ENCODE measurements around the gene OGN. TPM values are rescaled to one million over a fixed set of nuclear protein-coding genes. Genes with fewer than 3 reads are reported as not detected.
"Not testable (repeated sequence)": the region's sequence is repeated elsewhere in the genome, so short reads cannot be mapped to it uniquely, and the experiment has no call there.

OGN gene
- total RNA-seq = not detected

DNA sequence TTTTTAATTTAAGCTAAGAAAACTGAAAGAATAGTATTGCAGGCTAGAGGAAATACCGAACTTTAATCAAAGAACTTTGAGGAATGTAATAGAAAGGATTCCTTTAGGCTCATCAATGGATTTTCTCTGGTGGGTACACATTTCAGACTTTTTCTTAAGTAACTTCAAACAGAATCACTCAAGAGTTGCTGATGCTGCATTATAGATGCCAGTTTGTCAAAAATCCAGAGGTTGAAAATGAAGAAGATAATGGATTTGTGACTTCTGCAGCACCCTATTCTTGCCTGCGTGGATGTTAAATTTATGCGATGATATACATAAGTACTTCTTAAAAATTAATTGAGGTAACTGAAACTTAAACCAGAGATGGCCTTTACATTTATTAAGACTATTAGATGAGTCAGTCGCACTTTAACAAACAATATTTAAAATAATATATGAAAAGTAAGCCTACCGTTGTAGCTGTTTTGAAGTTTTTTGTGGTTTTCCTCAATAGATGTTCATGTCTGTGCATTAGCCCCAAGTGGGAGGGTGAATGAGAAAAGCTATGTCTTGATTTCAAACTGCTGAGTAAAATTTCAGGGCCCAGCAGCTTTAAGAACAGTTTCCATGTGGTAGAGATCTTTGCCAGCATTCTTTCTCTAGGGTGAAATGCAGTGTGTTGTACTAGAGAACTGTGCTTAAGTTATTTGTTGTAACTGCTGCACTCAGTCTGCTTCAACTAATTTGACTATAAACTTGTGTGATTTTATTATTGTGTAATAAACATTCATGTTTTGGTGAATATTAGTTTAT, at the start of gene OGN:
OGN (minus strand) TSS at position 537 of the 795 bp plus-strand sequence. CDS start 1,171 bp downstream, outside the sequence.
- ATAC-seq (no peak), DNase-seq (ENCODE audit: low spot score) (no peak)

- DNase-seq (ENCODE audit: low spot score) (no peak), ATAC-seq (no peak)
These were observed 42.2 kb upstream of the OGN start for GRCh38 chr9:92446536-92446935.

- DNase-seq (ENCODE audit: low spot score) (no peak), ATAC-seq (no peak)
These were observed 40.5 kb upstream of the OGN start for GRCh38 chr9:92444841-92445240.

DNA sequence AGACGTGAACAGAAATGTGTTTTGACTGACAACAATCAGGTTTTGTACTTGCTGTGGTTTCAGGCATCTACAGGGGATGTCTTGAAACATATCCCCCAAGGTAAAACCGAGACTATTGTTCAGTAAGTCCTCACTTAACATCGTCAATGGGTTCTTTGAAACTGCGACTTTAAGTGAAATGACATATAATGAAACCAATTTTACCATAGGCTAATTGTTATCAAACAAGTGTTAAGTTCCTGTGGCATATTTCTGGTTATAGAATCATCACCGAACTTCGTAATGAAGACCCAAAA, 36.3 kb upstream of the OGN start:
- no peak for ATAC-seq
- DNase-seq (ENCODE audit: low spot score) = no peak

DNA sequence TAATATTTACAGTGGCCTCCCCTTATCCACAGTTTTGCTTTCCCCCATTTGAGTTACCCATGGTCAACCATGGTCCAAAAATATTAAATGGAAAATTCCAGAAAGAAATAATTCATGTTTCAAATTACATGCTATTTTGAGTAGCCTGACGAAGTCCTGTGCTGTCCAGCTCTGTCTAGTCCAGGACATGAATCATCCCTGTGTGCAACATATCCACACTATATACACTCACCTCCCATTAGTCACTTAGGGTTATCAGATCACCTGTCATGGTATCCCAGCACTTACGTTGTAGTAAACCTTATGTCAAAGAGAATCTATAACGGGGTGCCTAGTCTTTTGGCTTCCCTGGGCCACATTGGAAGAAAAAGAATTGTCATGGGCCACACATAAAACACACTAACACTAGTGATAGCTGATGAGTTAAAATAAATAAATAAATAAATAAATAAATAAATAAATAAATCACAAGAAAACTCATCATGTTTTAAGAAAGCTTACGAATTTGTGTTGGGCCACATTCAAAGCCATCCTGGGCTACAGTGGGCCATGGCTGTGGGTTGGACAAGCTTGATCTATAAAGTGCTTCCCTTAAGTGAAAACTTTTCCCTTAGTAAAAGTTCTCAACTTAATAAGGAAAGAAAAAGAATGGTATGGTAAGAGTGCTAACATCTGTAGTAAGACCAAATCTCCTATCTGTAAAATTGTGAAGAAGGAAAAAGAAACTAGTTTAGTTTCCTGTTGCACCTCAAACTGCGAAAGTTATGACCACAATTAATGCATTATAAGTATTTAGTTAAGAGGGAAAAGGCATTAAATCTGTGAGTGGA, 35.8 kb upstream of the OGN start:
- ATAC-seq (no peak), DNase-seq (ENCODE audit: low spot score) (no peak)

DNA sequence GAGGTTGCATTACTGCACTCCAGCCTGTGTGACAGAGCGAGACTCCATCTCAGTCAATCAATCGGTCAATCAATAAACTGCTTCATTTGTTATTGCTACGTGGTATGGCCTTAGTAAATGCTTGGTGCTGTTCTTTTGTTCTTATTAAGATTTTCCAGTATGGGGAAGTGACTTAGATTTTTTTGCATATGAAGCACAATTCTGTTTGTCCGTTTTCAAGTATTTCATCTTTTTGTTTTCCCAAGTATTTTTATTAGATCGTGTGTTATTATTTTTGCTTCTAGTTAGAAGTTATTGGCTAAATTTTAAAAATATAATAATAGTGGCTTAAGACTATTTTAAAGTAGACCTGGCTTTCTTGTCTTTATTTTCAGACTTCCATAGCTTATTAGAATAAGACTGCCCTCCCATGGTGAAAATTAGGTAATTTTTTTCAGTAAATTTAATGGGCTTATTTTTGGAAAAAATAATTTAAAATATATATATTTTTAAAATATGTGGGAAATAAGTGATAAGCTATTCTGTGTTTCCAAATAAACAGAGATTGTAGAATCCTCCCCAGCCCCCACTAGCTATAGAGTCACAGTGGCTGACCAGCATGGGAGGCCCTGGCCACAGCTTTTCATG, 34.6 kb upstream of the OGN start:
- ATAC-seq (no peak), DNase-seq (ENCODE audit: low spot score) (no peak)

- ATAC-seq (no peak), DNase-seq (ENCODE audit: low spot score) (no peak)
These were observed 30.9 kb upstream of the OGN start for GRCh38 chr9:92435263-92435662.

DNA sequence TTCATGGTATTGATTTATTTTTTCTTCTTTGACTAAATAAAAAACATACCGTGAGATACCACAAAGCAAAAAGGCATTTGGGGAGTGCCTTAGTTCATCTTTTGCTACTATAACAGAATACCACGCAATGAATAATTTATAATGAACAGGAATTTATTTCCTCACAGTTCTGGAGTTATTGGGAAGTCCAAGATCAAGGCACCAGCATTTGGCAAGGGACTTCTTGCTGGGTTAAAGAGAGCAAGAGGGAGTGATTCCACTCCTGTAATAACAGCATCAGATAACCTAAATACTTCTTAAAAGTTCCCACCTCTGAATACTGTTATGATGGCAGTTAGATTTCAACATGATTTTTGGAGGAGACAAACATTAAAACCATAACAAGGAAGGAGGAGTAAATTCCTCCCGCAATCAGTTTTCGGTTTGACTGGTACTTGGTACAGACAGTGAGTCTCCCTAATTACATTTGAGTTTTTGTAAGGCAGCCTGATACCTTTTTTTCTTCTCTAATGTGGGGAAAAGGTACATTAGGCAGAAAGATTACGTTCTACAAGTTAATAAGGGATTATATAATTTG, 28.7 kb upstream of the OGN start:
- DNase-seq (ENCODE audit: low spot score) = no peak
- ATAC-seq = no peak

- peak; percentile 40 for ATAC-seq
- DNase-seq (ENCODE audit: low spot score) = no peak
These were observed 28.0 kb upstream of the OGN start for GRCh38 chr9:92432350-92432749.

- no peak for DNase-seq (ENCODE audit: low spot score)
- no peak for ATAC-seq
These were observed 25.5 kb upstream of the OGN start for GRCh38 chr9:92429836-92430235.

DNA sequence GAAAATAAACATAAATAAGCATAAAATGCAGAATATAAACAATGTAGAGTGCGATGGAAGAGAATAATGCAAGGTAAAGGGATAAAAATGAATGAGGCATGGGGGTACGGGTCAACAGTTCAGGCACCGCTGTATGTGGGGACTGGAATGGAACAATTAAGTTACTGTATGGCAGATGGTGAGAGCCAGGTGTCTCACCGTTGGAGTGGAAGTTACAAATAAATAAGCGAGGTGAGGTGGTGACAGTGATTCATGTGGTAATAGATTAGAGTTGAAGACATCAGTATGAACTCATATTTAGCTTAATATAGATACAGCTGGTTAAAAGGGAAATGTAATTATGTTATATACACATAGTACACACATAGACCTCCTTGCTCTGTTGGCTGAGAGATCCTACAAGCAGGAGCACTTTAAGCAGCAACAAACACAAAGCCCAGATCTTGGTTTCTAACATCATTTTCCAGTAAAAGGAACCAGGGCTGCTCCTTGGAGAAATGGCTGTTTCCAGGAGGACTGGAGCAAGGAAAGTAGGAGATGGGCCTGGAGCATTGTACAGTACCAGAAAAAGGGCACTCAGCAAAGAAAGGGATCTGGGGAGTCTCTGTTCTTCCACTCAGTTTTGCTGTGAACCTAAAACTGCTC, 22.2 kb upstream of the OGN start:
- ATAC-seq = no peak
- no peak for DNase-seq (ENCODE audit: low spot score)

GRCh38 chr9:92425474-92425873, 21.1 kb upstream of the OGN start:
- DNase-seq (ENCODE audit: low spot score) (no peak), ATAC-seq (no peak)

GRCh38 chr9:92424340-92424739, 20.0 kb upstream of the OGN start, which contains the start of gene OMD:
OMD (minus strand) TSS chr9:92424471; CDS start chr9:92417558, 6,913 bp downstream.
- no peak for ATAC-seq
- no peak for DNase-seq (ENCODE audit: low spot score)

GRCh38 chr9:92423612-92424011, 19.2 kb upstream of the OGN start:
- ATAC-seq = no peak
- no peak for DNase-seq (ENCODE audit: low spot score)

DNA sequence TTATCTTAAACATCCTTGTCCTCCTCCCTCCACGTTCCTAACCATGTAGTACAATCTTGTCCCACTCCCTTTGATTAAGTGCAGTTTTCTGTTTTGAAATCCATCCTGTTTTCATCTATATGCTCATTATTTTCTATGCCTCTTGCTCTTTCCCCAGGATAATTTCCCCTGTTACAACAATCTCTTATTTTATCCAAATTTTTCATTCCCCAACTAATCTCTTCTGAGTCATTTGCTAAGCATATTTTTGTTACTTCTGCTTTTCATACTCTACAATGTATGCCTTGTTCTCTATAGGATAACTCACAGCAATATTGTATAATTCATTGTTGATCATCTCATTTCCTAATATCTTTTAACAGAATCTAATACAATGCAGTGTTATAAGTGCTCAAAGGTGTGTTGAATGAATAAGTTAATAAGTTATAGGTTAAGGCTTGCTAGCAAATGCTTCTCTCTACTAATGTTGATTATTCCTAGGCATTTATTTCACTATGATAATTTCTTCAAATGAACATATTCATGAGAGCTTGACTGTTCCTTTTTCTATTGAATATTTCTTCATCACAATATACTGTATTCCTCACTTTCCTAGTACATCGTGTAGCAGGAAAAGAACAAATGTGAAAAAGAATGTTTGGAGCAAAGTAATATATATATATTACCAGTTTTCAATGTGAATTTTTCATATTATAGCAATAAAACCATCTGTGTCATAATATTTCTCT, 18.4 kb upstream of the OGN start:
- ATAC-seq = no peak

DNA sequence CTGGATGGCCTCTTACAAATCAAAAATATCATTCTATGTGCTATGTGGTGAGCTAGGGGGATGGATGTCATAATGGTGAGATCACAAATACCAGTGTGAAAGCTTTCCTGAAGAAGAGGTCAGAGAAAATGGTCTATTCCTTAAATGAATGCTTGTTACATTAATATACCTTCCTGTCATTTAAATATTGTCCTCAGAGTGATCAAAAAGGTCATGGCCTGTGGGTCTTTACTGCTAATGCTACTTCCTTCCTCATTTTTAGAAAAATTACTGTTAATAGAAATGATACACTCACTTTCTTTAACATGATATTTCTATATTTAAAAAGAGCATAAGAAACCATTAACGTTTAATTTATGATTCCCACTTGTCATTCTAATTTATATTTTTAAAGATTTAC, 10.2 kb upstream of the OGN start:
- DNase-seq (ENCODE audit: low spot score) (no peak), ATAC-seq (no peak)

More for the DNA sequence above, 18.4 kb upstream of the OGN start:
- no peak for DNase-seq (ENCODE audit: low spot score)

DNA sequence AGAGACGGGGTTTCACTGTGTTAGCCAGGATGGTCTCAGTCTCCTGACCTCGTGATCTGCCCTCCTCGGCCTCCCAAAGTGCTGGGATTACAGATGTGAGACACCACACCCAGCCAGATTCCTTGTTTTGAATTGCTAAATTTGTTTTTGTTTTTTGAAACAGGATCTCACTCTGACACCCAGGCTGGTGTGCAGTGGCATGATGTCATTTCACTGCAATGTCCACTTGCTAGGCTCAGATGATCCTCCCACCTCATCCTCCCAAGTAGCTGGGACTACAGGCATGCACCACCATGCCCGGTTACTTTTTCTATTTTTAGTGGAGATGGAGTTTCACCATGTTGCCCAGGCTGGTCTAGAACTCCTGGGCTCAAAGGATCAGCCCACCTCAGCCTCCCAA, 6.8 kb upstream of the OGN start:
- not testable (repeated sequence) for ATAC-seq; DNase-seq (ENCODE audit: low spot score)

DNA sequence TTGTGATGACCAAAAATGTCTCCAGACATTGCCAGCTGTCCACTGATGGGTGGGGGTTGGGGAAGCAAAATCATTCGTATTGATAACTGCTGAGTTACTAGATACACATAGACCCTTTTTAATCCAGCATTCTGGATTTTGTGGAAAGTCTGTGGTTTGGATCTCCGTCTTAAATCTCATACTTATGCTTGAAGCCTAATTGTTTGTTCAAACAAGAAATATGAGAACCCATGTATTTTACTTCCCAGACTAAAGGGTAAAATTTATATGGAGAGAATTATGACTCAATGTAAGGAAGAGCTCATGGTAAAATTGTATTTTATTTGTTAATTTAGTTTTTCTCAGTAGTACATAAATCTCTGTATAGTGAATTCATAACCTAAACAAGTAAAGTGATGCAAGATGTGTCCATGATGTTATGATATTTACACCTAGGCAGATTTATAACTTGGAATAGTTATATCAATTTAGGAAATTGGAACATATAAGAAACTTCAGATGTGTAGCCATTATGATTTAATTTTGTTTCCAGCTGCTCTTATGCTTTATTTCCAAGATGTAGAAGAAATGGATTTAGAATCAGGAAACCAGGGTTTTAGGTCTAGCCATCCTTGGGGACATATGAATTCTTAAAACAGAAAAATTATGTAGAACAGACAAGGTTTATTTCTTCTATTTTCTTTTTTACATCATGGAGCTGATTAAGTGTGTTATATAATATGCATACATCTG, 4.5 kb upstream of the OGN start:
- ATAC-seq = no peak
- DNase-seq (ENCODE audit: low spot score) = no peak

GRCh38 chr9:92407818-92408217, 3.4 kb upstream of the OGN start:
- DNase-seq (ENCODE audit: low spot score) (no peak), ATAC-seq (no peak)

GRCh38 chr9:92406477-92406876, 2.1 kb upstream of the OGN start:
- DNase-seq (ENCODE audit: low spot score) = no peak

More at GRCh38 chr9:92406477-92406876, 2.1 kb upstream of the OGN start:
- peak; percentile 67 for ATAC-seq

All from left lobe of liver (tissue), 2 donors.